PC-9 (cell line): Measurements from ENCODE around the gene SYDE2. TPM values are rescaled to one million over a fixed set of nuclear protein-coding genes. Genes with fewer than 3 reads are reported as not detected.
A peak's percentile ranks its signal among the peaks of the same experiment; 100 is the strongest.

Source experiments
- BruUV-seq: library from RNA; stranded (reverse); fragments of 400-500 nt; replicated peaks from 2 replicates; lab custom pipeline; 2021; lab: Mats Ljungman, UMichigan
- CTCF ChIA-PET: fragments of 300-600 bp; sonication (Branson Sonifier 250); formaldehyde crosslinking; loops from one replicate; lab custom pipeline; 2022; ENCODE audit warnings: antibody characterized with exemption; lab: Charles Lee
- POLR2A ChIA-PET: fragments of 300-600 bp; sonication (Branson Sonifier 250); formaldehyde crosslinking; loops from one replicate; lab custom pipeline; 2022; ENCODE audit warnings: antibody characterized with exemption; ENCODE audit not compliant: unreplicated experiment; lab: Charles Lee
- DNase-seq, 2 experiments: peaks; one replicate each; pipeline versions ENCODE4 v3.0.0 to v3.0.0-alpha.2; 2015 to 2022; ENCODE audit warnings: mixed read lengths in 1 of 2
- H2AFZ ChIP-seq: fragments of 200-600 bp; sonication (generic); 2 replicates; pipeline ENCODE4 v1.8.1; 2017; ENCODE audit warnings: antibody characterized with exemption
- H3F3A ChIP-seq: fragments of 200-600 bp; sonication (generic); 2 replicates; pipeline ENCODE4 v1.8.1; 2017; ENCODE audit warnings: antibody characterized with exemption, mild to moderate bottlenecking, low read depth; ENCODE audit not compliant: insufficient read depth
- H3K27ac ChIP-seq: fragments of 200-600 bp; sonication (generic); 2 replicates; pipeline ENCODE4 v1.6.1; 2016; ENCODE audit warnings: mixed run types
- H3K27me3 ChIP-seq: fragments of 200-600 bp; sonication (generic); 2 replicates; pipeline ENCODE4 v1.6.1; 2016; ENCODE audit warnings: low read depth, mixed run types; ENCODE audit not compliant: insufficient read depth
- H3K36me3 ChIP-seq: fragments of 200-600 bp; sonication (generic); 2 replicates; pipeline ENCODE4 v1.6.1; 2016; ENCODE audit warnings: low read depth, mixed run types
- H3K4me1 ChIP-seq: fragments of 200-600 bp; sonication (generic); replicated peaks from 2 replicates; pipeline ENCODE4 v1.6.1; 2016; ENCODE audit warnings: mixed run types; ENCODE audit not compliant: insufficient read depth
- H3K4me2 ChIP-seq: fragments of 200-600 bp; sonication (generic); 2 replicates; pipeline ENCODE4 v1.6.1; 2017; ENCODE audit warnings: mixed run types
- H3K4me3 ChIP-seq: fragments of 200-600 bp; sonication (generic); 2 replicates; pipeline ENCODE4 v1.6.1; 2016; ENCODE audit warnings: mixed run types
- H3K79me2 ChIP-seq: fragments of 200-600 bp; sonication (generic); 2 replicates; pipeline ENCODE4 v1.6.1; 2017; ENCODE audit warnings: low read depth, mixed run types
- H3K9me2 ChIP-seq: fragments of 200-600 bp; sonication (generic); 2 replicates; pipeline ENCODE4 v1.8.1; 2017; ENCODE audit warnings: mild to moderate bottlenecking; ENCODE audit not compliant: insufficient read depth
- H3K9me3 ChIP-seq: fragments of 200-600 bp; sonication (generic); 2 replicates; pipeline ENCODE4 v1.8.1; 2016; ENCODE audit warnings: low read depth; ENCODE audit not compliant: insufficient read depth
- H4K20me1 ChIP-seq: fragments of 200-600 bp; sonication (generic); 2 replicates; pipeline ENCODE4 v1.8.1; 2017; ENCODE audit not compliant: insufficient read depth
- CTCF ChIP-seq: fragments of 200-600 bp; sonication (generic); conservative IDR thresholded peaks from 2 replicates; pipeline ENCODE4 v1.6.1; 2017; ENCODE audit warnings: mixed run types, antibody characterized with exemption, mild to moderate bottlenecking, moderate library complexity
- EZH2 ChIP-seq: fragments of 200-600 bp; sonication (generic); IDR thresholded peaks from 2 replicates; pipeline ENCODE4 v1.8.0; 2017; ENCODE audit warnings: antibody characterized with exemption, low read depth
- intact Hi-C: fragments of 100-400 bp; cut with micrococcal nuclease; formaldehyde crosslinking; loops from one replicate; pipeline ENCODE4 v1.10.0; 2022; ENCODE audit not compliant: unreplicated experiment
- microRNA-seq: library from miRNA; unstranded; fragments of <30 nt; microRNA quantifications from one replicate; pipeline ENCODE4 v1.2.0, GENCODE V29; 2021; ENCODE audit warnings: borderline number of aligned reads, borderline replicate concordance
- total RNA-seq: library from RNA; stranded (reverse); gene quantifications from 2 replicates; pipeline ENCODE4 v1.2.3, GENCODE V29; 2021

The SYDE2 gene
- total RNA-seq, 1 experiment from 2014 or later: 10.3 TPM

- Histone ChIP-seq H3K36me3 (no peaks in the 10 kb centered on the region), H3K4me1 (no peaks in the 10 kb centered on the region), H3K27ac (no peak overlapping the region), H3K9me2 (no peaks in the 10 kb centered on the region), H3K4me3 (no peak overlapping the region), H4K20me1 (no peaks in the 10 kb centered on the region), H3K27me3 (no peaks in the 10 kb centered on the region), H3F3A (no peaks in the 10 kb centered on the region), H3K4me2 (no peak overlapping the region), H3K79me2 (no peaks in the 10 kb centered on the region), H2AFZ (no peak overlapping the region), H3K9me3 (no peaks in the 10 kb centered on the region)
- ChIA-PET POLR2A (no interaction called here), CTCF (no interaction called here)
- DNase-seq: peak in 1 of 2 experiments; percentile 8
- intact Hi-C loops: loop anchor here (2.0 kb wide), 1 partner anchor 85 kb away; no protein-coding TSS in a partner anchor
- no TSS peak for BruUV-seq
- TF ChIP-seq EZH2 (no peak), CTCF (no peak)
Observed at GRCh38 chr1:85111695-85112094, 89.1 kb downstream of the SYDE2 start.

DNA sequence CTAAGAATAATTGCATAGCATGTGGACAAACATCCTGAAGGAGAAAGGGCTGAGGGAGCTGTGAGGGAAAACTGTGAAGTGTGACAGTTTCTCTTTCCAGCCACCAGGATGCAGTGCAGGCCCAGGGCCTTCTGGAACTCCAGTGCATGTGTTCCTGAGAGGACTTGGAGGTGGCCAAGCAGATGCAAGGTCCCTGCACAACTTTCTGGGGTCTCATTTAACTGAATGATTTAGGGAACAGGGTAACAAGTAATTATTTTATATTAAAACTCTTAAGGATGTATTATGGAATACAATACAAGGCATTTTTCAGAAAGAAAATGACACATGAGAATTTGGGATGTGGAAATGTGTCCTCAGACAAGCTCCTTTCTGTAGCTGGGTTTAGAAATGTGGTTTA is 91.3 kb downstream of the SYDE2 start:
- Histone ChIP-seq H3K9me3 (no peaks in the 10 kb centered on the region; the same call in 1 of the 2 replicates), H3K4me2 (no peak overlapping the region), H3K27ac (no peak overlapping the region), H3K9me2 (no peaks in the 10 kb centered on the region; the same call in 1 of the 2 replicates), H3K4me3 (no peak overlapping the region), H4K20me1 (no peaks in the 10 kb centered on the region), H3F3A (no peaks in the 10 kb centered on the region), H3K36me3 (no peaks in the 10 kb centered on the region), H3K79me2 (no peaks in the 10 kb centered on the region), H2AFZ (no peak overlapping the region), H3K4me1 (no peaks in the 10 kb centered on the region), H3K27me3 (no peaks in the 10 kb centered on the region)
- no TSS peak for BruUV-seq
- peak; percentile 91 for TF ChIP-seq CTCF
- no peak for TF ChIP-seq EZH2
- intact Hi-C loops: loop anchor here (1.0 kb wide), 3 partner anchors 145 to 164 kb away; partner anchors contain the start of gene C1orf52
- ChIA-PET CTCF (interaction anchor here (0.9 to 1.8 kb wide), 6 partner anchors 121 to 179 kb away, joined by 3 to 16 read pairs (median 8); partner anchors contain the start of gene C1orf52), POLR2A (no interaction called here)
- DNase-seq: peak; percentile 40 to 62

Small RNA genes lying within 50 kb of the gene (microRNA-seq; reads per million reads assigned to microRNA genes)
- gene MIR4423: not detected

Other genes with a start within 250 kb of the SYDE2 start
- 0.23 TPM in 1 of 2 replicates, not detected in the other for gene MCOLN2, start 203.9 kb downstream of the SYDE2 start, total RNA-seq
- gene MCOLN3, start 152.5 kb downstream of the SYDE2 start, total RNA-seq: 8.4 and 10.1 TPM in 2 replicates
- 20.7 and 23.3 TPM in 2 replicates for gene C1orf52, start 58.6 kb upstream of the SYDE2 start, total RNA-seq
- gene BCL10, start 75.6 kb upstream of the SYDE2 start, total RNA-seq: 30.4 and 32.0 TPM in 2 replicates